Measurements from ENCODE around the gene MZB1. TPM values are rescaled to one million over a fixed set of nuclear protein-coding genes. Genes with fewer than 3 reads are reported as not detected.

Gene MZB1
- polyA plus RNA-seq, 1 of the 3 experiments (the other 2 are of a cell fraction): not detected

- H3K36me3 ChIP-seq (replicated peaks in 1 of 2; ENCODE audit: control insufficient read depth in 1 of 2, insufficient read depth in 2 of 2, low read length in 1 of 2): peaks cover 27 to 52% of the 10 kb centered on the region in 2 experiments
- no peak for DNase-seq
- no peaks in the 10 kb centered on the region for H3K9me2 ChIP-seq
- H3K4me1 ChIP-seq (ENCODE audit: control insufficient read depth in 1 of 2, insufficient read depth in 2 of 2, low read depth in 1 of 2, low read length in 1 of 2): peaks cover 0 to 16% of the 10 kb centered on the region in 2 experiments; a peak in 1 of 4 replicates
- H3K4me3 ChIP-seq (ENCODE audit: low read depth in 2 of 2, low read length in 1 of 2): no peak overlapping the region
- H3K9ac ChIP-seq: no peak overlapping the region
- POLR2A ChIA-PET: no interaction called here
- CTCF ChIA-PET: interaction anchor here (1.6 kb wide), 1 partner anchor 10 kb away, joined by 3 read pairs; no protein-coding TSS in a partner anchor
- no peak overlapping the region; a peak in 1 of 4 replicates for H3K27ac ChIP-seq (ENCODE audit: low read depth in 2 of 2, low read length in 1 of 2)
- no peak overlapping the region for H2AFZ ChIP-seq (ENCODE audit: low read depth)
- H3K4me2 ChIP-seq: no peak overlapping the region
- WGBS (ENCODE audit: low lambda C conversion rate): 94% methylated on average over 9 of the region's 9 CpGs
- H3K79me2 ChIP-seq (ENCODE audit: insufficient read depth): no peaks in the 10 kb centered on the region
- no peaks in the 10 kb centered on the region for H3K27me3 ChIP-seq (ENCODE audit: insufficient read depth)
- no peaks in the 10 kb centered on the region for H3K9me3 ChIP-seq
- no peaks in the 10 kb centered on the region for H3F3A ChIP-seq (replicated peaks; ENCODE audit: insufficient read depth)
- H4K20me1 ChIP-seq (ENCODE audit: insufficient read depth): no peaks in the 10 kb centered on the region
- TF ChIP-seq IRF3 (IDR thresholded peaks at IDR 0.05; ENCODE audit: low read depth, low read length): no peak
- no peak for TF ChIP-seq EZH2phosphoT487 (IDR thresholded peaks at IDR 0.05; ENCODE audit: borderline replicate concordance, low read depth)
- no peak for TF ChIP-seq FOSL2 (IDR thresholded peaks at IDR 0.05; ENCODE audit: borderline replicate concordance, low read depth)
- no peak for TF ChIP-seq YY1 (IDR thresholded peaks at IDR 0.05; ENCODE audit: low read depth)
These were observed 24.9 kb upstream of the MZB1 start for GRCh38 chr5:139414581-139415130.

GRCh38 chr5:139413963-139414362 is 24.2 kb upstream of the MZB1 start:
- H3K9ac ChIP-seq: no peak overlapping the region
- ChIA-PET CTCF (interaction anchor here (1.0 to 1.6 kb wide), 3 partner anchors 8 to 100 kb away, joined by 3 to 9 read pairs (median 4); no protein-coding TSS in a partner anchor), POLR2A (no interaction called here)
- TF ChIP-seq MEF2A (IDR thresholded peaks at IDR 0.05; ENCODE audit: borderline replicate concordance, low read depth) (no peak), FOXM1 (IDR thresholded peaks at IDR 0.05; ENCODE audit: low read depth) (no peak)
- H3K4me2 ChIP-seq: no peak overlapping the region
- no peaks in the 10 kb centered on the region for H3K9me3 ChIP-seq
- H3K4me1 ChIP-seq (ENCODE audit: control insufficient read depth in 1 of 2, insufficient read depth in 2 of 2, low read depth in 1 of 2, low read length in 1 of 2): peaks cover 0 to 19% of the 10 kb centered on the region in 2 experiments; a peak in 1 of 4 replicates
- H3K36me3 ChIP-seq (replicated peaks in 1 of 2; ENCODE audit: control insufficient read depth in 1 of 2, insufficient read depth in 2 of 2, low read length in 1 of 2): peaks cover 27 to 45% of the 10 kb centered on the region in 2 experiments
- H3K27ac ChIP-seq (ENCODE audit: low read depth in 2 of 2, low read length in 1 of 2): no peak overlapping the region
- DNase-seq: no peak
- no peaks in the 10 kb centered on the region for H3K27me3 ChIP-seq (ENCODE audit: insufficient read depth)
- no peaks in the 10 kb centered on the region for H3K79me2 ChIP-seq (ENCODE audit: insufficient read depth)
- H3K4me3 ChIP-seq (ENCODE audit: low read depth in 2 of 2, low read length in 1 of 2): no peak overlapping the region
- H3K9me2 ChIP-seq: no peaks in the 10 kb centered on the region
- no peaks in the 10 kb centered on the region for H3F3A ChIP-seq (replicated peaks; ENCODE audit: insufficient read depth)
- no peaks in the 10 kb centered on the region for H4K20me1 ChIP-seq (ENCODE audit: insufficient read depth)
- 87% methylated on average over 6 of the region's 6 CpGs for whole genome bisulfite sequencing (ENCODE audit: low lambda C conversion rate)
- no peak overlapping the region for H2AFZ ChIP-seq (ENCODE audit: low read depth)

GRCh38 chr5:139413153-139413552 is 23.4 kb upstream of the MZB1 start:
- Histone ChIP-seq H3K27ac (ENCODE audit: low read depth in 2 of 2, low read length in 1 of 2) (no peak overlapping the region), H4K20me1 (ENCODE audit: insufficient read depth) (no peaks in the 10 kb centered on the region), H3K4me1 (ENCODE audit: control insufficient read depth in 1 of 2, insufficient read depth in 2 of 2, low read depth in 1 of 2, low read length in 1 of 2) (peaks cover 0 to 19% of the 10 kb centered on the region in 2 experiments; a peak in 1 of 4 replicates), H3K4me2 (no peak overlapping the region), H2AFZ (ENCODE audit: low read depth) (no peak overlapping the region), H3K36me3 (replicated peaks in 1 of 2; ENCODE audit: control insufficient read depth in 1 of 2, insufficient read depth in 2 of 2, low read length in 1 of 2) (peaks cover 23 to 39% of the 10 kb centered on the region in 2 experiments), H3K9ac (no peak overlapping the region), H3K79me2 (ENCODE audit: insufficient read depth) (no peaks in the 10 kb centered on the region), H3K9me2 (no peaks in the 10 kb centered on the region), H3K9me3 (no peaks in the 10 kb centered on the region), H3F3A (replicated peaks; ENCODE audit: insufficient read depth) (no peaks in the 10 kb centered on the region), H3K27me3 (ENCODE audit: insufficient read depth) (no peaks in the 10 kb centered on the region), H3K4me3 (ENCODE audit: low read depth in 2 of 2, low read length in 1 of 2) (no peak overlapping the region)
- no peak for DNase-seq
- POLR2A ChIA-PET: no interaction called here
- CTCF ChIA-PET: interaction anchor here (0.5 to 5.7 kb wide), 4 partner anchors 9 to 101 kb away, joined by 3 to 26 read pairs (median 6); no protein-coding TSS in a partner anchor
- 92% methylated on average over 6 of the region's 6 CpGs for WGBS (ENCODE audit: low lambda C conversion rate)
- TF ChIP-seq RXRA (IDR thresholded peaks at IDR 0.05; ENCODE audit: borderline replicate concordance, low read depth) (no peak), CHD2 (IDR thresholded peaks at IDR 0.05; ENCODE audit: low read length, partially characterized antibody) (no peak), GATA2 (CRISPR knock-in tag; IDR thresholded peaks at IDR 0.05) (no peak), POLR2AphosphoS5 (IDR thresholded peaks at IDR 0.05; ENCODE audit: low read depth, low read length) (no peak), NRF1 (IDR thresholded peaks at IDR 0.05; ENCODE audit: low read depth, low read length) (no peak), EP300 (IDR thresholded peaks at IDR 0.05; ENCODE audit: borderline replicate concordance in 1 of 2, low read depth in 1 of 2, low read length in 1 of 2) (no peak), CTCF (IDR thresholded peaks at IDR 0.05) (no peak), NFIC (IDR thresholded peaks at IDR 0.05; ENCODE audit: borderline replicate concordance) (no peak), GABPA (IDR thresholded peaks at IDR 0.05; ENCODE audit: low read depth) (no peak), FOXM1 (IDR thresholded peaks at IDR 0.05; ENCODE audit: low read depth) (no peak)

Measured in SK-N-SH (cell line).